Erythroblast (primary cell): ENCODE data around the gene PRDX3.
"Not testable (repeated sequence)": the region's sequence is repeated elsewhere in the genome, so short reads cannot be mapped to it uniquely, and the experiment has no call there.

ENCODE experiments used
- GATA1 ChIP-seq: IDR thresholded peaks from 2 replicates; pipeline ENCODE4 v1.6.1; 2011; ENCODE audit warnings: low read depth, mild to moderate bottlenecking, control low read depth, low read length, moderate library complexity
- POLR2A ChIP-seq: IDR thresholded peaks from 2 replicates; pipeline ENCODE4 v1.6.1; 2011; ENCODE audit warnings: mild to moderate bottlenecking, low read length

GRCh38 chr10:119151601-119152000, 27.0 kb downstream of the PRDX3 start:
- not testable (repeated sequence) for TF ChIP-seq POLR2A, GATA1
